Diencephalon (tissue), 1 donor: Measurements from ENCODE around the gene CCL4. TPM values are rescaled to one million over a fixed set of nuclear protein-coding genes. Genes with fewer than 3 reads are reported as not detected.

Experiments
- small RNA-seq: library from RNA; depleted of rRNA; stranded (forward); fragments of <200 nt; gene quantifications from one replicate; pipeline ENCODE3, GENCODE V24; 2014
- total RNA-seq: library from RNA; depleted of rRNA; stranded (reverse); fragments of >200 nt; gene quantifications from one replicate; pipeline ENCODE4 v1.2.3, GENCODE V29; 2014

The CCL4 gene
- total RNA-seq = 2.5 TPM

DNA sequence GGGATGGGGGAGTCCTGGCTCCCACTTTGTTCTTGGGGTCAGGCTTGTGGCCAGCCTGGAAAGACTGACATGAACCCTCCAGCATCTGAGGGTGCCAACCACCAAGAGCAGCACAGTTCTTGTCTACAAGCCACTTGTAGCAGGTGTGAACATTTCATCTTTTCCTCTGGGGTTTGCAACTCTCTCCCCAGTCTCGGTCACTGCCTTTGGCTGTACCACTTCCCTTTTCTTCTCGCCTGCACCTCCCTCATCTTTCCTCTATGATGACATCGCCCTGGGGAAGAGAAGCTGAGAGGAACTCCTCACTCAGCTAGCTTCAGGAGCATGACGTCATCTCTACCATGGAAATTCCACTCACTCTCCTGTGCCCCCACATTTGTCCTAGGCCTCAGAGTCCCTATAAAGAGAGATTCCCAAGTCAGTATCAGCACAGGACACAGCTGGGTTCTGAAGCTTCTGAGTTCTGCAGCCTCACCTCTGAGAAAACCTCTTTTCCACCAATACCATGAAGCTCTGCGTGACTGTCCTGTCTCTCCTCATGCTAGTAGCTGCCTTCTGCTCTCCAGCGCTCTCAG is at the start of gene CCL4:
CCL4 (plus strand) TSS at position 427 of the 575 bp plus-strand sequence; CDS start at position 506, 79 bp downstream.

DNA sequence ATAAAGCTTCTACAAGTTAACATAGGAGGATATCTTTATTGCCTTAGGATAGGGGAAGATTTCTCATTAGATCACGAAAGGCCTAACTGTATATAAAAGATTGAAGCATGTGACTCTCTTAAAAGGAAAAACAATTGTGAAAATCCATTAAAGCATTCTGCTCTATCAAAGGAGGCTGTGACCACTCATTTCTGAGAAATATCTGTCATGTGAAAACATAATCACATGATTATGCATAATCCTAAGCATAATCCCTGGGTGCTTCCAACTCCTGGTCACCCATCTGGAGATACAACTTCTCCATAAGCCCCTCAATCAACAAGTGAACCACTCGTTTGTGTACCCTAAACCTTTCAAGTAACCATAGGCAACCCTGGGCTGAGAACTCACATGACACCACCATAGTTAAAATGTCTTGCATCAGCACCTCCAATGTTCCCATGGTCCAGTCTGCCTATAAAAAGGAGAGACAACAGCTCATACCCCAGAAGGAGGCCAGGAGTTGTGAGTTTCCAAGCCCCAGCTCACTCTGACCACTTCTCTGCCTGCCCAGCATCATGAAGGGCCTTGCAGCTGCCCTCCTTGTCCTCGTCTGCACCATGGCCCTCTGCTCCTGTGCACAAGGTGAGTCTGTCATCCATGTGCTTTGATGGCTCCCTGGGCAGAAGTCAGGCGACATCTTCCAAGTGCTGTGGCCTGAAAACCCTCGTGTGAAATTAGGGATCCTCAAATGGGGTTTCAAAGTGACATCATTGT is 39.7 kb upstream of the CCL4 start, which contains the start of gene CCL18:
CCL18 (plus strand) TSS at position 487 of the 756 bp plus-strand sequence; CDS start at position 558, 71 bp downstream.

DNA sequence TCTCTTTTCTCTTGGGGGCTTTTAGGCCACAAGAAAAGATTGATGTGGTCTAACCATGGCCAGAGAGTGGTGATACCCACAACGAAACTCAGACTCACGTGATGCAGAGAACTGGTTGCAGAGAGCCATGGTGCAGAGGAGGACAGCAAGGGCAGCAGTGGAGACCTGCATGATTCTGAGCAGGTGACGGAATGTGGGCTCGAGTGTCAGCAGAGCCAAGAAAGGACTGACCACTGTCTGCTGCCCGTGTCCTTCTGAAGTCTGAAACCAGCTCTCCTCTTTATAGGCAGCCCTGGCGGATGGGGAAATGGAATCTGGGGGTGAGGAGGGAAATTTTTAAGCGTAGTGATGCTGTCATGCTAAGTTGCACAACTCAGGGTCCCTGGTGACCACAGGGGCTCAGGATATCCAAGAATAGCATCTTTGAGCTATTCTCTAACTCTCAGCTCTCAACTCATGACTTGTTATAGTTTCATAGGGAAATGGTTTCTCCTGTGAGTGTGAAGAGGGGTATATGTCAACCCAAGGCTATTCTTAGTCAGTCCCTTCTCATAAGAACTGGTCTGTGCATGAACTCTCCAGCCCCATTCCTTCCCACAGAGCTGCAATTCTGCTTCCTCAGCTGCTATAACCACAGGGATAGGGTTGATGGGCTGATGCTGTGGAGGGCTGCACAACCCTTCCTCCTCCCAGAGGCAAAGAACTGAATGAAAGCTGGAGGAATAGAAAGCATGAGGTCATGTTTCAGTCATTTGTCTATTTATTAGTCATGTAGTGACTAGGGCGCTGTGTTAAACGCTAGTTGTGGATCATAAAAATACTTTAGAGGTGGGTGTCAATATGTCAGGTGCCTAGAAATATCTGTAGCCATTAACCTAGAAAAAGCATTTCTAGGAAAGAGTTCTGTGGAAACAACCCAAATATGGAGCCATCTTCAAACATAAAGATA is 13.5 kb upstream of the CCL4 start, which contains the start of gene CCL3:
CCL3 (minus strand) TSS at position 256 of the 949 bp plus-strand sequence; CDS start at position 171, 85 bp downstream.

Small RNA genes within 50 kb of the gene (small RNA-seq; reads per million reads assigned to genes)
- not detected for gene RN7SL301P

Other genes with a start within 250 kb of the CCL4 start
- not detected for gene HEATR9, start 234.9 kb upstream of the CCL4 start, total RNA-seq
- not detected for gene CCL5, start 223.5 kb upstream of the CCL4 start, total RNA-seq
- gene RDM1, start 173.1 kb upstream of the CCL4 start, total RNA-seq = 3.0 TPM
- not detected for gene LYZL6, start 160.1 kb upstream of the CCL4 start, total RNA-seq
- gene CCL16, start 122.3 kb upstream of the CCL4 start, total RNA-seq = not detected
- not detected for gene CCL14, start 117.1 kb upstream of the CCL4 start, total RNA-seq
- gene CCL15, start 102.3 kb upstream of the CCL4 start, total RNA-seq = not detected
- not detected for gene CCL23, start 85.9 kb upstream of the CCL4 start, total RNA-seq
- not detected for gene CCL18, start 39.6 kb upstream of the CCL4 start, total RNA-seq
- gene CCL3, start 13.7 kb upstream of the CCL4 start, total RNA-seq = 1.6 TPM
- gene TBC1D3B, start 72.8 kb downstream of the CCL4 start, total RNA-seq = 0.69 TPM
- gene CCL3L1, start 92.9 kb downstream of the CCL4 start, total RNA-seq = 1.4 TPM
- 0.46 TPM for gene CCL4L2, start 107.2 kb downstream of the CCL4 start, total RNA-seq
- gene TBC1D3I, start 160.7 kb downstream of the CCL4 start, total RNA-seq = not detected
- not detected for gene TBC1D3G, start 220.1 kb downstream of the CCL4 start, total RNA-seq